Measurements from ENCODE around the gene CEP120. TPM values are rescaled to one million over a fixed set of nuclear protein-coding genes. Genes with fewer than 3 reads are reported as not detected.

The CEP120 gene
- total and polyA plus RNA-seq, 3 donors from 2014 or later: 25.8 to 47.5 (median 45.8) TPM

DNA sequence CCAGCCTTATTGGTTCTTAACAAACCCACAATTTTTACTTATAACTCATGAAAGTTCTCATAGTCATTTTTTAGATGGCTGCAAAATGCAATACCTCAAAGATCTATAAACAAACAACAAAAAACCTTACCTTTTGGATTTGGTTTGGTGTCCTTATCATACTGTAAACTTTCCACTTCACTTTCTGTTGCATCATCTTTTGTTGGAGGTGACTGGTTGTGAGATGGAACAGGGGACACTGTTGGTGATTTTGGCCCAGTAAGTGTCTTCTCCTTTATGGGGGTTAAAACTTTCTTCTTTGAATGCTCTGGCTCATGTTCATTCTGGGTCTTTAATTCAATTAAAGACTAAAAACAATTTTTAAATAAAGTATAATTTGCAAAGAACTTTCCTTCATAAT is 33.4 kb downstream of the CEP120 start:
- no peaks in the 10 kb centered on the region for H3K4me1 ChIP-seq
- H3K27me3 ChIP-seq: no peaks in the 10 kb centered on the region
- TF ChIP-seq, protein P1, sequence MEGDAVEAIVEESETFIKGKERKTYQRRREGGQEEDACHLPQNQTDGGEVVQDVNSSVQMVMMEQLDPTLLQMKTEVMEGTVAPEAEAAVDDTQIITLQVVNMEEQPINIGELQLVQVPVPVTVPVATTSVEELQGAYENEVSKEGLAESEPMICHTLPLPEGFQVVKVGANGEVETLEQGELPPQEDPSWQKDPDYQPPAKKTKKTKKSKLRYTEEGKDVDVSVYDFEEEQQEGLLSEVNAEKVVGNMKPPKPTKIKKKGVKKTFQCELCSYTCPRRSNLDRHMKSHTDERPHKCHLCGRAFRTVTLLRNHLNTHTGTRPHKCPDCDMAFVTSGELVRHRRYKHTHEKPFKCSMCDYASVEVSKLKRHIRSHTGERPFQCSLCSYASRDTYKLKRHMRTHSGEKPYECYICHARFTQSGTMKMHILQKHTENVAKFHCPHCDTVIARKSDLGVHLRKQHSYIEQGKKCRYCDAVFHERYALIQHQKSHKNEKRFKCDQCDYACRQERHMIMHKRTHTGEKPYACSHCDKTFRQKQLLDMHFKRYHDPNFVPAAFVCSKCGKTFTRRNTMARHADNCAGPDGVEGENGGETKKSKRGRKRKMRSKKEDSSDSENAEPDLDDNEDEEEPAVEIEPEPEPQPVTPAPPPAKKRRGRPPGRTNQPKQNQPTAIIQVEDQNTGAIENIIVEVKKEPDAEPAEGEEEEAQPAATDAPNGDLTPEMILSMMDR (IDR thresholded peaks at IDR 0.05): no peak
- TF ChIP-seq POLR2A (IDR thresholded peaks at IDR 0.05): no peak
- no peaks in the 10 kb centered on the region for H3K9me3 ChIP-seq
- no peak for DNase-seq
- no peak overlapping the region for H3K27ac ChIP-seq
- intact Hi-C loops (cut with DNase I; ENCODE audit: low total_unique reads): no loop called here
- no peak overlapping the region for H3K4me3 ChIP-seq
- H3K36me3 ChIP-seq (ENCODE audit: low read depth, missing control alignments): no peaks in the 10 kb centered on the region

DNA sequence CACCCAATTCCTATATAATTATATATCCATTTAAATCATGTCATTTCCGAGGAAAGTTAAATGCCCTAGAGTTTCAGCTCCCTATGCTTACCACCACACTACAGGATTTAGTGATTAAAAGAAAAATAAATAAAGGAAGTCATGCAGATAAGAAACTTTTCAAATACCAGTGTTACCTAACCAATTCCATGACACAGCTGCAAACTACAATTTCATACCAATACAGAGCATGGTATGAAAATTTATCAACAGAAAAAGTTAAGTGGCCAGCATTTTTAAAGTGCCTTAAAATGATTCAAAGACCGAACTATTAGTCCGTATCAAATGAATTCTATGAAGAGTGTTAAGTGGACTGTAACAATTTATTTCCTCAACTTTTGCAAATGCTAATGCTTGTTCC is 35.9 kb downstream of the CEP120 start:
- no peak for TF ChIP-seq POLR2A (IDR thresholded peaks at IDR 0.05)
- TF ChIP-seq, protein P1 (IDR thresholded peaks at IDR 0.05): no peak
- no peak overlapping the region for H3K27ac ChIP-seq
- intact Hi-C loops (cut with DNase I; ENCODE audit: low total_unique reads): no loop called here
- no peak for DNase-seq
- WGBS, 2 donors: 96 to 97% methylated on average over 3 of the region's 3 CpGs
- H3K4me1 ChIP-seq: no peaks in the 10 kb centered on the region
- no peaks in the 10 kb centered on the region for H3K36me3 ChIP-seq (ENCODE audit: low read depth, missing control alignments)
- no peaks in the 10 kb centered on the region for H3K9me3 ChIP-seq
- no peak overlapping the region for H3K4me3 ChIP-seq
- H3K27me3 ChIP-seq: no peaks in the 10 kb centered on the region

DNA sequence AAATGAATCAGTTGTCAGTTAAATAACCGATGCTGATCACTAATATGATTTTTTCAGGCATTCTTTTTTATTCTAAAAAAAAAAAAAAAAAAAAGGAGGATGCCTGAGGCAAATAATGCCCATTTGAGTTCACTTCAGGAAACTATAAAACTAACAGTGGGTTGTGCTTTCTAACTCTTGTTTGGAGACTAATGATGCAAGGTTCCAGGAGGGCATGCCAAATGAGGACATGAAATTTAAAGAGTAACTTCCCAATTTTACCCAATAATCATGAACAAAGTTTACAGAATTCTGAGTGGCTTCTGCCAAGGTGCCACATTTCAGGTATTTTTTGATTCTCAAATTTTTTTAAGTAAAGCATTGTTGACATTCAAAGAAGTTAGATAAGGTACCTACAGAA is 41.0 kb downstream of the CEP120 start:
- 83 to 95% methylated on average over 1 of the region's 1 CpG for WGBS, 2 donors
- TF ChIP-seq POLR2A (IDR thresholded peaks at IDR 0.05): no peak
- TF ChIP-seq, protein P1 (IDR thresholded peaks at IDR 0.05): no peak
- Histone ChIP-seq H3K36me3 (ENCODE audit: low read depth, missing control alignments) (no peaks in the 10 kb centered on the region), H3K4me1 (no peaks in the 10 kb centered on the region), H3K4me3 (no peak overlapping the region), H3K27me3 (no peaks in the 10 kb centered on the region), H3K27ac (no peak overlapping the region), H3K9me3 (no peaks in the 10 kb centered on the region)
- DNase-seq: no peak
- intact Hi-C loops (cut with DNase I; ENCODE audit: low total_unique reads): no loop called here

DNA sequence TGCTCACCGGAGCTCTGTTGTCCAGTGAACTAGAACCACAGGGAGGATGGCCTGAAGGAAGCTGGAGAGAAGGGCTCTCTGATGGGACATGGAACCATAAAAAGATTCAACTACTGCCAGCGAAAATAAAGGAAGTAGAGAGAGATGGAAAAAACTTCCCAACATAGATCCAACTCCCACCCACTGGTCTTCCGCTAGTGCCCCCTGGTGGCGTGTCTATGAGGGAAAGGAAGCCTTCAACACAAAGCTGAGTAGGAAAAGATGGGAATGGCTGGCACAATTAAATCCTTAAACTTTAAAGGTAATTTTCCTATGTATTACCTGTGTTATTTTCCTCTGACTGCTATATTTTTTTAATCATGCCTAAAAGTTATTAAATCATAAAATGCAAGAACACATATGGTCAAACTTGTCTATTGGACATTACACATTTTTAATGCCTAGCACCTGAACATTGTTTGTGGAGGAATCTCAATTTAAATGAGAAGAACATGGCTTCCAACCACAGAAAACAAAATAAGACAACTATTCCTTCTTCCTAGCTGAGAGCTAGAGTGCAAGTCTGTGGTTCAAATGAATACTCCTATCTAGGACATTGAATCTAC is 51.5 kb downstream of the CEP120 start:
- intact Hi-C loops (cut with DNase I; ENCODE audit: low total_unique reads): no loop called here
- H3K27me3 ChIP-seq: no peaks in the 10 kb centered on the region
- WGBS, 2 donors: 89 to 93% methylated on average over 4 of the region's 4 CpGs
- H3K4me3 ChIP-seq: no peak overlapping the region
- no peaks in the 10 kb centered on the region for H3K36me3 ChIP-seq (ENCODE audit: low read depth, missing control alignments)
- H3K9me3 ChIP-seq: no peaks in the 10 kb centered on the region
- no peak overlapping the region for H3K27ac ChIP-seq
- peak; percentile 70 for DNase-seq
- no peak for TF ChIP-seq POLR2A (IDR thresholded peaks at IDR 0.05)
- TF ChIP-seq, protein P1 (IDR thresholded peaks at IDR 0.05): peak in 2 of 3 experiments; percentile 20 to 47
- H3K4me1 ChIP-seq: no peaks in the 10 kb centered on the region

DNA sequence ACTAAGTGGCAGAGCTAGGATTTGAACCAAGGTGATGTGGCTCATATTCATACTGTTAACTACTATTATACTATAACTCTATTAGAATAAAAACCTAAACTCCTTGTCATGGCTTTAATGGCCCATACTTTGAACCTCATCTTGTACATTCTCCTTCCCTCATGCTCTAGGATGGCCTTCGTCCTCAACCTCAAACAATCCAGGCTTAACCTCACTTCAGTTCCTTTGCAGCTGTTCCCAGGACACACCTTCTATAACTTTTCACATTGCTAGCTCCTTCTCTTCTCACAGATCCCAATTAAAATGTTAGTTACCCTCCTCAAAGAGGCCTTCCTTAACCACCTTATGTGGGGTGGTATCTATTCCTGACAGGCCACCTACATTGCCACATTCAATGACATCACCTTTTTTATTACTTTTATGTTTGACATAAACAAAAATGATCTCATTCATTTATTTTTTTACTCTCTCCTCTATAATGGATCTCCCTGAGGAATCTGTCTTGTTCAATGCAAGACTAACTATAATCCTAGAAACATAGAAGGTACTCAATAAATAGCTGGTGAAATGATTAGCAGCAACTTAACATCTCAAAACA is 53.7 kb downstream of the CEP120 start:
- H3K4me3 ChIP-seq: no peak overlapping the region
- no peak overlapping the region for H3K27ac ChIP-seq
- 92 to 96% methylated on average over 1 of the region's 1 CpG for WGBS, 2 donors
- peaks cover 4% of the 10 kb centered on the region for H3K4me1 ChIP-seq
- no peaks in the 10 kb centered on the region for H3K27me3 ChIP-seq
- DNase-seq: no peak
- no peak for TF ChIP-seq POLR2A (IDR thresholded peaks at IDR 0.05)
- TF ChIP-seq, protein P1 (IDR thresholded peaks at IDR 0.05): no peak
- no peaks in the 10 kb centered on the region for H3K9me3 ChIP-seq
- no peaks in the 10 kb centered on the region for H3K36me3 ChIP-seq (ENCODE audit: low read depth, missing control alignments)
- intact Hi-C loops (cut with DNase I; ENCODE audit: low total_unique reads): no loop called here
